ELF-1 (cell line): ENCODE measurements around the gene CREBRF.
A peak's percentile ranks its signal among the peaks of the same experiment; 100 is the strongest.
"Not testable (repeated sequence)": the region's sequence is repeated elsewhere in the genome, so short reads cannot be mapped to it uniquely, and the experiment has no call there.

Experiments used
- DNase-seq: peaks from one replicate; pipeline ENCODE4 v3.0.0-alpha.2; 2016; ENCODE audit warnings: low read depth, low spot score

CREBRF gene

DNA sequence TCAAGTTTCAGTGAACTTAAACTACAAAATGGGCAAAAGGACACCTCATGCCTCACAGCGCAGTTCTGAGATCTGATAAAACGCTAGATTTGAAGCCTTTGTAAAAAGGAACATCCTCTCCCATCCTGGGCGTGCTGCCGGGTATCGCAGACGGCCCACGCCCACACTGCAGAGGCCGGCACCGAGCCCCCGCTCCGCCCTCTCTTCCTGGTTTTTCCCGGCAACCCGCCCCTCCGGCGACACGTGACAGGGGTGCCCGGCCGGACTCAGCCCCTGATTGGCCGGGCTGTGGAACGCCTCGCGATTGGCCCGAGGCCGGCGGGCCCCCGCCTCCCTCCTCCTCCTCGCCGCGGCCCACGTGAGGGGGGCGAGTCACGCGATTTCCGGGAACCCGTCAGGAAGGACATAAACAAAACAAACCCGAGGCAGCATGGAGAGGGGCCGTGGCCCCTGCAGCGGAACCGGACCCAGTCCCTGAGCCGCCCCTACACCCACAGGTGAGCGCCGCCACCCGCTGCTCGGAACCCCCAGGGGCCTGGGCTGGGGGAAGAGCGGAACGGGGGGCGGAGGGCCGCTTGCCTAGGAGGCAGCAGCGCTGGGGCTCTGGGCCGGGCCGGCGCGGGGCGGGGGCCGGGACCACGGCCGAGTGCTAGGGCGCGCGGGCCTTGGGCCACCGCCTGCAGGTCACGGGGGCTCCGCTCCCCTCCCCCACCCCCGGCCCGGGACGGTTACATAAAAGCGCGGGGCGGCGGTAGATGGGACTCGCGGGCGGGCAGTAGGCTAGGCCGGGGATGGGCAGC lies at the start of gene CREBRF:
Gene CREBRF, plus strand, starts transcription at position 370 of the 800 bp plus-strand sequence. CDS start 24,424 bp downstream, outside the sequence.
- peak; percentile 98 for DNase-seq

DNA sequence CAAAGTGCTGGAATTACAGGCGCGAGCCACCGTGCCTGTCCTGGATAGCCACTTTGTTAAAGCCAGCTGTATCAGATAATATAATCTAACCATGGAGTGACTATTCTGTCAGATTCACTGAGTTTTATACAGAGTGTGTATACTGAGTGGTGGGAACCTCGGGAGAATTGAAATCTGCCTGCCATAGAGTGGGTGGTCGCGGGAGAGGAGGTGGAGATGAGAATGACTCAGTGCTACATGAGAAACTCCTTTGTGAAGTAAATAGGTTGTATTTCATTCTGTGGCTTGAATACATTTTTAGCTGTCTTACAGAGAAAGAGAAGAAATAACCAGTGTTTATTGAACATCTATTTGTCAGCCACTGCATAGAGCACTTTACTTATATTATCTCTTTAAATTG lies 46.1 kb upstream of the CREBRF start:
- DNase-seq: no peak

DNA sequence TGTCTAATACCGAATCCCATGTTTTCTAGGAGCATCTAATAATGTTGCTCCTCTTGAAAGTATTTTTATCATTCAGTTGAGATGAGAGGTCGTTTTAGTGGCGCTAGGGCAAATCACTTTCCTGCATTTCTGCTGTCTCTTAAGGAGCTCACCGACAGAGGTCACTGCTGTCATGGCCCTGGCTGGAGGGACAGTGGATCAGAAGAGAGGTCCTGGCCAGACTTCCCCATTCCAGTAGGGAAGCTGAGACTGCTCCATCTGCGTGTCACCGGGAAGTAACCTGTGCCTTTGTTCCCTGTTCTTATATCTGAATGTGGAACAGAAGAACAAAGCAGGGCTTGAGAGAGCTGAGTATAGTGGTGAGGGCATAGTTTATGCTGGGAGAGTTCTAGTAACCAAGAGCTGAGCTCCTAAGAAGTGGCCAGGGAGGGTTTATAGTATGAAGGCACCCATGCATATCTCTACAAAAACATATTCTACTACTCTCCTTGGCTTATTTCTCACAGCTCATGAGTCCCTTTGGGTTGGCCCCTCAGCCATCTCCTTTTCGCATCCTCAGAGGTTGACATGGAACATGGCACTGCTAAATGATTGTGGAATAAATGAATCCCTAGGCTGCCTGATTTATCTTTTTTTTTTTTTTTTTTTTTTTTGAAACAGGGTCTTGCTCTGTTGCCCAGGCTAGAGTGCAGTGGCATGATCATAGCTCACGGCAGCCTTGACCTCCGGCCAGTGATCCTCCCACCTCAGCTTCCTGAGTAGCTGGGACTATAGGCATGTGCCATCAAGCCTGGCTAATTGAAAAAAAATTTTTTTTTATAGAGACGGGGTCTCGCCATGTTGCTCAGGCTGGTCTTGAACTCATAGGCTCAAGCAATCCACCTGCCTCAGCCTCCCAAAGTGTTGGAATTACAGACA lies 45.3 kb upstream of the CREBRF start:
- DNase-seq: peak; percentile 55

GRCh38 chr5:173011566-173011965 lies 44.6 kb upstream of the CREBRF start:
- DNase-seq: no peak

GRCh38 chr5:173012882-173013281 lies 43.3 kb upstream of the CREBRF start:
- DNase-seq: no peak

- no peak for DNase-seq
Measured at GRCh38 chr5:173014671-173015070, 41.5 kb upstream of the CREBRF start.

GRCh38 chr5:173015192-173015591 lies 41.0 kb upstream of the CREBRF start:
- DNase-seq: no peak

GRCh38 chr5:173015598-173016455 lies 40.3 kb upstream of the CREBRF start:
- no peak for DNase-seq

DNA sequence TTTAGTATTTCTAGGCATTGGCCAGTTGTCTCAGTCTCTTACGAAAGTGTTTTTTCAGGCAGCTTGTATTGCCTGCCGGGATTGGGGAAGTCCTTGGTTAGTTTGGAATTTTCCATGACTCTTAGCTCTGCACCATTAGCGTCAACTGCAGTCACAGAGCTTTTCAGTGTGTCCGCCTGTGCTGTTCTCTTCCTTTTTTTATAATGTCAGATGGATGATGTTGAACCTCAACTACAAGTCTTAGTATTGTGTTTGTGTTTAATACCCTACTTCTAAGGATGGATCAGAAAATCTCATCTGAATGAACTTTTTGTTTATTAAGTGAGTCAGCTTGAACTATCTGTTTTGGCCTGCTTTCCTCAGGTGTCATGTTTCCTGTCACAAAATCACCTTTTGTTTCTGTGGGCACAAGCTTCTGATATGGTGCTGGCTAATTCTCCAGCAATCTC lies 39.5 kb upstream of the CREBRF start:
- DNase-seq: no peak

- not testable (repeated sequence) for DNase-seq
Measured at GRCh38 chr5:173017087-173017486, 39.1 kb upstream of the CREBRF start.

DNA sequence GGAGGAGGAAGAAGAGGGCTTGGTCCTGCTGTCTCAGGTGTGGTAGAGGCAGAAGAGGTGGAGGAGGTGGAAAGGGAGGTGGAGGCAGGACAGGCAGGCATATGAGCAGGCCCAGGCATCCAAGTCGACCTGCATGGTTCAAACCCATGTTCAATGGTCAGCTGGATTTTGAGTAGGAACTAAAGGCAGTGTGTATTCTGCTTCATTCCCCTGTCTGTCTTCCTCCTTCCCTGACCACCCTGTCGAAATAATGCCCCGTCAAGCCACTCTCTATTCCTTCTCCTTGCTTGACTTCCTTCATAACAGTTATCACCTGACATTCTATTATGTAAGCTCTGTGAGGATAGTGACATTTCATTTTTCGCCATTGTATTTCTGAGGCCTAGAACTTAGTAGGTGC lies 37.8 kb upstream of the CREBRF start:
- no peak for DNase-seq

GRCh38 chr5:173020154-173020581 lies 36.0 kb upstream of the CREBRF start:
- no peak for DNase-seq

DNA sequence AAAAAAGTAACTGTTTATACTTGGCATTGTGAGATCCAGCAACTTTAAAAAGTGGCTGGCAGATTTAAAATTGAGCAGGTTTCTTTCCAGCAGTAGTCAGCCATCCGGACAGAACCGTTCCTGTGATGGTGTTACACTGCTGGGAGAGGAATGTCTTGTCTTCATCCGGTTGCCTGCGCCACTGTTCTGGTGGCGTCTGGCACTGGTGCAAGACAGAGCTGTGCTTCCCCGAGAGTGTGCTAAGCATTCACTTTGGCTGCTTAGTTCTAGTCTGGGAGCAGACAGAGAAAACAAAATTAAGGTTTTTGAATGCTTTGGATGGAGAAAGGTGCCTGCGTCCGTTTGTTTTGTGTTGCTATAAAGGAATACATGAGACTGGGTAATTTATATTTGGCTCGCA lies 35.5 kb upstream of the CREBRF start:
- no peak for DNase-seq

- DNase-seq: no peak
Measured at GRCh38 chr5:173025651-173026050, 30.5 kb upstream of the CREBRF start.

DNA sequence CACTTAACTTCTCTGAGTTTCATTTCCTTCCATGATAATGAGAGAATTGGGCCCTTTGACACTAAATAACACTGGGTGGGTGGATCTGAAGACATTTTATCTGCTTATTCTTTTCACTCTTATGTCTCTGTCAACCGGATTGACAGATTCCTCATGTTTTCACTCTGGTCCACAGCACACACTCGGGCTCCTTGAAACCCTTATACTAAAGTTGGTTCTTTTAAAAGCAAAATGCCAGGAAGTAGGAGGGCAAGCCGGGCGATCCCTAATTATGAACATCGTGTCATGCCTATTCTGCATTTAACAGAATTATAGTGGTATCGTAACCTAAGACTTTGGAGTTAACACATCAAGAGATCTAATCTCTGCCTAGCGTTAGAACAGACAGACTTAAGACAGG lies 28.2 kb upstream of the CREBRF start:
- DNase-seq: no peak

DNA sequence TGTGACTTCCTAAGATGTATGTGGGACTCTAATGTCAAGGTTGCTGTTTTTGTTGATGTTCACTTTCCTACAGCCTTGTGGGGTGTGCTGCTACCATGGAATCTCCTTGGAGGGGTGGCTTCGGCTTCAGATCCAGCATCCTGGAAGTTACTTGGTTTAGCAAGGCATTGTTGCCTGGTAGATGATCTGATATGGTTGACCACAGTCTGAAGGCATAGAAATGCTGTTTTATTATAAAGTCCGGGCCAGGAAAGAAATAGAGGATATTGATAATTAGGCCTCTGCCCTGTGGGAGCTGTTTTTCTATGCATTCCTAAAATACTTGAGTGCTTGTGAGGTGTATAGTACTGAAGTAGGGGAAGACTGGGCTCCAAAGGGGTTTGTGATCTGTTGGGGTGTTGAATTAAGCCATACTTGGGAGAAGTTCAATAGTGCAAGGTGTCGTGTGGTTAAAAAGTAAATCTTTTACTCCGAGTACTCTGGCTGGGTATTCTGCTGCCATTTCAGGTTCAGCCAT lies 27.3 kb upstream of the CREBRF start:
- no peak for DNase-seq

DNA sequence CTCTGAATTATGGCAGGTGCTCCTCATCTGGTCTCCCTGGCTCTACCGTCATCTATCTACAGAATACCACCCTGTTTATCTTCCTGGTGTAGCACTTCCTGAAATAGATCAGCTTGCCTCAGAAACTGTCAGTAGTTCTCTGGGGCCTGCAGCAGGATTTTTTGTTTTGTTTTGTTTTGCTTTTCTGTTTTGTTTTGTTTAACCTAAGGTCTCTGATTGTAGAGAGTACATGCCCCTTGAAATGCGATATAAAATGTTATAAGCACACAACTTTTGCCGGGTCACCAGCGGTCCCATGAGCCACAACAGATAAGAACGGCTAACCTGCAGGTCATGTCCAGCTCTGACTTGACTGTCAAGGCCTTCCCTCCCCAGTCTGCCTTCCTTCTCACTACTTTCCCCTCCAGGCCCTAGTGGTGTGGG lies 26.6 kb upstream of the CREBRF start:
- no peak for DNase-seq

- not testable (repeated sequence) for DNase-seq
Measured at GRCh38 chr5:173032096-173032495, 24.1 kb upstream of the CREBRF start.

- DNase-seq: no peak
Measured at GRCh38 chr5:173032730-173033129, 23.4 kb upstream of the CREBRF start.

DNA sequence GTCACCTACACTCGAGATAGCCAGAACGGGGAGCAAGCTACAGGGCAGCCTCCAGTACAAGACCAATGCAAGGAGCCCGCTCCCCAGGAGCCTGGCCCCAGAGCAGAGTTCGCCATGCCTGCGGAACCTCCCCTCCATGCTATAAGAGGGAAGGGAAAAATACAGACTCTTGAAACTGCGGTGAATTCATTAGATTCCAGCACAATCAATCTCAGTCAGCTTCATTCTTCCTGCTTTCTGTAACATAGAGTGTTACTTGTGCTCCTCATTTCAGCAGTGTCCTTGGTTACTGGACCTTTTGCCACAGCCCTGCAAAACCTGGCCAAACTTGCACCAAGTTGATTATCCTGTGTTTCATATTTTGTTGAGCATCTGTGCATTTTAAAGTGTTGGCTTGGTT lies 22.2 kb upstream of the CREBRF start:
- no peak for DNase-seq
